IMR-90 (cell line): ENCODE results near the gene SVOPL. TPM values are rescaled to one million over a fixed set of nuclear protein-coding genes. Genes with fewer than 3 reads are reported as not detected.

Experiments used
- ATAC-seq: fragments of 200-7000 bp; cut with Tn5 transposase; 2 replicates; pipeline ENCODE4 v1.9.1; 2020; ENCODE audit warnings: low read depth, mild to moderate bottlenecking, moderate library complexity
- BruUV-seq: library from RNA; stranded (reverse); fragments of 400-500 nt; replicated peaks from 2 replicates; lab custom pipeline; 2021; lab: Mats Ljungman, UMichigan
- CTCF ChIA-PET: fragments of 300-600 bp; formaldehyde crosslinking; extraction: SDS; loops from one replicate; lab custom pipeline; 2021; ENCODE audit warnings: antibody characterized with exemption; lab: Yijun Ruan, JAX
- POLR2A ChIA-PET: fragments of 300-600 bp; sonication (Branson Sonifier 250); formaldehyde crosslinking; loops from one replicate; lab custom pipeline; 2022; ENCODE audit warnings: antibody characterized with exemption; ENCODE audit not compliant: unreplicated experiment; lab: Charles Lee
- DNase-seq: peaks from one replicate; pipeline ENCODE4 v3.0.0; 2013
- H2AFZ ChIP-seq: replicated peaks from 2 replicates; pipeline ENCODE3; 2013; ENCODE audit warnings: low read length, mild to moderate bottlenecking; ENCODE audit not compliant: poor library complexity
- H2AK5ac ChIP-seq: 2 replicates; pipeline ENCODE4 v1.6.1; 2013; ENCODE audit warnings: low read depth, low read length, inconsistent platforms
- H2AK9ac ChIP-seq: replicated peaks from 2 replicates; pipeline ENCODE3; 2013; ENCODE audit warnings: mild to moderate bottlenecking, low read depth, low read length, moderate library complexity; ENCODE audit not compliant: poor library complexity
- H2BK120ac ChIP-seq: 2 replicates; pipeline ENCODE4 v1.6.1; 2013; ENCODE audit warnings: low read depth, low read length, inconsistent platforms
- H2BK15ac ChIP-seq: 3 replicates; pipeline ENCODE4 v1.6.1; 2013; ENCODE audit warnings: low read depth, low read length, inconsistent platforms
- H2BK20ac ChIP-seq: 2 replicates; pipeline ENCODE4 v1.6.1; 2013; ENCODE audit warnings: low read depth, mild to moderate bottlenecking, inconsistent platforms, low read length, moderate library complexity
- H2BK5ac ChIP-seq: 2 replicates; pipeline ENCODE4 v1.6.1; 2013; ENCODE audit warnings: mild to moderate bottlenecking, low read depth, low read length, inconsistent platforms; ENCODE audit not compliant: poor library complexity, severe bottlenecking
- H3K14ac ChIP-seq: replicated peaks from 2 replicates; pipeline ENCODE4 v1.6.1; 2013; ENCODE audit warnings: low read depth, low read length, inconsistent platforms
- H3K18ac ChIP-seq: 2 replicates; pipeline ENCODE4 v1.6.1; 2013; ENCODE audit warnings: low read depth, low read length, control low read depth
- H3K23ac ChIP-seq: 2 replicates; pipeline ENCODE4 v1.6.1; 2013; ENCODE audit warnings: low read depth, low read length, inconsistent platforms
- H3K27ac ChIP-seq: 2 replicates; pipeline ENCODE4 v1.5.1; 2013; ENCODE audit warnings: mild to moderate bottlenecking, control low read depth, low read length; ENCODE audit not compliant: insufficient read depth
- H3K27me3 ChIP-seq: 2 replicates; pipeline ENCODE4 v1.6.1; 2013; ENCODE audit warnings: low read length; ENCODE audit not compliant: control insufficient read depth, insufficient read depth
- H3K36me3 ChIP-seq: 2 replicates; pipeline ENCODE4 v1.6.1; 2013; ENCODE audit warnings: low read length, mixed read lengths; ENCODE audit not compliant: control insufficient read depth, insufficient read depth
- H3K4ac ChIP-seq: 2 replicates; pipeline ENCODE4 v1.6.1; 2013; ENCODE audit warnings: low read depth, low read length, inconsistent platforms
- H3K4me1 ChIP-seq: 2 replicates; pipeline ENCODE4 v1.6.1; 2013; ENCODE audit warnings: low read length, mixed read lengths; ENCODE audit not compliant: control insufficient read depth, insufficient read depth
- H3K4me2 ChIP-seq: 2 replicates; pipeline ENCODE4 v1.6.1; 2013; ENCODE audit warnings: low read depth, mild to moderate bottlenecking, control low read depth, low read length, moderate library complexity
- H3K4me3 ChIP-seq: 2 replicates; pipeline ENCODE4 v1.5.1; 2013; ENCODE audit warnings: low read depth, mild to moderate bottlenecking, control low read depth, low read length, moderate library complexity; ENCODE audit not compliant: insufficient read depth
- H3K56ac ChIP-seq: 2 replicates; pipeline ENCODE4 v1.6.1; 2013; ENCODE audit warnings: low read length, inconsistent platforms; ENCODE audit not compliant: insufficient read depth; ENCODE audit errors: extremely low read depth
- H3K79me1 ChIP-seq, 2 experiments: 2 replicates each; pipeline ENCODE4 v1.6.1; 2013; ENCODE audit warnings: low read length in 2 of 2, inconsistent platforms in 1 of 2, low read depth in 1 of 2
- H3K9ac ChIP-seq: 2 replicates; pipeline ENCODE4 v1.6.1; 2013; ENCODE audit warnings: low read depth, low read length, control low read depth
- H3K9me1 ChIP-seq: 2 replicates; pipeline ENCODE4 v1.6.1; 2013; ENCODE audit warnings: low read length, inconsistent platforms; ENCODE audit not compliant: insufficient read depth
- H3K9me3 ChIP-seq: 2 replicates; pipeline ENCODE4 v1.6.1; 2013; ENCODE audit warnings: low read length; ENCODE audit not compliant: control insufficient read depth, insufficient read depth
- H4K20me1 ChIP-seq: 2 replicates; pipeline ENCODE4 v1.6.1; 2013; ENCODE audit warnings: low read length, inconsistent platforms; ENCODE audit not compliant: insufficient read depth
- H4K5ac ChIP-seq: 2 replicates; pipeline ENCODE4 v1.6.1; 2013; ENCODE audit warnings: mild to moderate bottlenecking, low read depth, low read length, control low read depth
- H4K8ac ChIP-seq, 2 experiments: 2 replicates each; pipeline ENCODE4 v1.6.1; 2013; ENCODE audit warnings: low read depth in 2 of 2, low read length in 2 of 2, control low read depth in 1 of 2, inconsistent platforms in 1 of 2
- H4K91ac ChIP-seq: 2 replicates; pipeline ENCODE4 v1.6.1; 2013; ENCODE audit warnings: low read depth, low read length, inconsistent platforms; ENCODE audit not compliant: insufficient read depth
- MXI1 ChIP-seq: IDR thresholded peaks from 2 replicates; pipeline ENCODE4 v1.6.1; 2012; ENCODE audit warnings: low read depth, mild to moderate bottlenecking, low read length, moderate library complexity, borderline replicate concordance
- NFE2L2 ChIP-seq: fragments of 150-350 bp; IDR thresholded peaks from 2 replicates; pipeline ENCODE4 v1.6.1; 2016; ENCODE audit warnings: low read depth, mild to moderate bottlenecking, low read length
- SMC3 ChIP-seq: fragments of 150-350 bp; IDR thresholded peaks from 2 replicates; pipeline ENCODE4 v1.6.1; 2016; ENCODE audit warnings: low read depth, mild to moderate bottlenecking, antibody characterized with exemption, low read length, moderate library complexity
- WGBS, 2 experiments: methylation state at CpG; one replicate each; pipeline versions ENCODE4 v1.1.5 to v1.1.7; 2013; ENCODE audit warnings: missing lambda C conversion rate in 2 of 2; ENCODE audit not compliant: insufficient read length in 1 of 2; ENCODE audit errors: extremely low coverage in 2 of 2; 5-methylcytosine and 5-hydroxymethylcytosine counted together
- dilution Hi-C: fragments of 300-500 bp; cut with HindIII; formaldehyde crosslinking; loops from one replicate; pipeline ENCODE4 v1.14.3; 2018; ENCODE audit warnings: low sequenced_read_pairs; ENCODE audit not compliant: unreplicated experiment
- in situ Hi-C: fragments of 300-500 bp; cut with MboI; formaldehyde crosslinking; loops from 3 replicates; pipeline ENCODE4 v1.14.3; 2019; ENCODE audit warnings: low sequenced_read_pairs, inconsistent platforms, mixed read lengths
- intact Hi-C: fragments of 100-400 bp; cut with micrococcal nuclease; formaldehyde crosslinking; loops from 2 replicates; pipeline ENCODE4 v1.10.0; 2022
- polyA plus RNA-seq, 3 experiments: library from polyadenylated mRNA; depleted of rRNA; stranded (reverse); fragments of >200 nt; gene quantifications; 2 replicates each; pipeline ENCODE4 v1.2.3, GENCODE V29; 2012; ENCODE audit warnings: low replicate concordance in 1 of 3
- total RNA-seq: library from RNA; depleted of rRNA; stranded (reverse); fragments of >200 nt; gene quantifications from 2 replicates; pipeline ENCODE4 v1.2.3, GENCODE V29; 2012
- TF ChIP-seq, protein P1 (sequence below): conservative IDR thresholded peaks from 2 replicates; pipeline ENCODE4 v1.5.1; 2012; ENCODE audit warnings: mild to moderate bottlenecking, low read depth, low read length, improper control_type of control experiment

Gene SVOPL
- total and polyA plus RNA-seq, 2 of the 4 experiments (the other 2 are of a cell fraction), result not detected

GRCh38 chr7:138563808-138564207, 137.4 kb downstream of the SVOPL start:
- H3K36me3 ChIP-seq, result peaks cover 38% of the 10 kb centered on the region

More at GRCh38 chr7:138563808-138564207, 137.4 kb downstream of the SVOPL start:
- Histone ChIP-seq H2AFZ (no peak overlapping the region), H3K14ac (no peak overlapping the region), H3K27ac (no peak overlapping the region), H3K9me3 (peaks cover 24% of the 10 kb centered on the region), H3K23ac (no peak overlapping the region), H3K79me1 (no peaks in the 10 kb centered on the region), H2AK9ac (no peak overlapping the region), H2BK15ac (no peak overlapping the region), H3K9me1 (no peaks in the 10 kb centered on the region), H3K18ac (no peak overlapping the region), H3K9ac (no peak overlapping the region), H4K8ac (no peak overlapping the region), H3K56ac (no peak overlapping the region), H2BK20ac (no peak overlapping the region), H3K4ac (no peak overlapping the region), H3K4me1 (no peaks in the 10 kb centered on the region), H2BK120ac (no peak overlapping the region), H4K5ac (no peak overlapping the region), H2BK5ac (no peak overlapping the region), H4K20me1 (no peaks in the 10 kb centered on the region), H3K27me3 (no peaks in the 10 kb centered on the region), H3K4me2 (no peak overlapping the region), H4K91ac (no peak overlapping the region), H2AK5ac (no peak overlapping the region), H3K4me3 (no peak overlapping the region)
- ATAC-seq, result no peak
- ChIA-PET POLR2A (no interaction called here), CTCF (no interaction called here)
- 100% methylated on average over 1 of the region's 4 CpGs; no CpG with 5 or more reads in 1 of the 2 experiments for WGBS, 2 experiments
- DNase-seq, result no peak
- no TSS peak for BruUV-seq
- intact Hi-C loops, result no loop called here
- dilution Hi-C loops, result no loop called here
- in situ Hi-C loops, result no loop called here
- TF ChIP-seq NFE2L2 (no peak), SMC3 (no peak), MXI1 (no peak)
- TF ChIP-seq, protein P1, sequence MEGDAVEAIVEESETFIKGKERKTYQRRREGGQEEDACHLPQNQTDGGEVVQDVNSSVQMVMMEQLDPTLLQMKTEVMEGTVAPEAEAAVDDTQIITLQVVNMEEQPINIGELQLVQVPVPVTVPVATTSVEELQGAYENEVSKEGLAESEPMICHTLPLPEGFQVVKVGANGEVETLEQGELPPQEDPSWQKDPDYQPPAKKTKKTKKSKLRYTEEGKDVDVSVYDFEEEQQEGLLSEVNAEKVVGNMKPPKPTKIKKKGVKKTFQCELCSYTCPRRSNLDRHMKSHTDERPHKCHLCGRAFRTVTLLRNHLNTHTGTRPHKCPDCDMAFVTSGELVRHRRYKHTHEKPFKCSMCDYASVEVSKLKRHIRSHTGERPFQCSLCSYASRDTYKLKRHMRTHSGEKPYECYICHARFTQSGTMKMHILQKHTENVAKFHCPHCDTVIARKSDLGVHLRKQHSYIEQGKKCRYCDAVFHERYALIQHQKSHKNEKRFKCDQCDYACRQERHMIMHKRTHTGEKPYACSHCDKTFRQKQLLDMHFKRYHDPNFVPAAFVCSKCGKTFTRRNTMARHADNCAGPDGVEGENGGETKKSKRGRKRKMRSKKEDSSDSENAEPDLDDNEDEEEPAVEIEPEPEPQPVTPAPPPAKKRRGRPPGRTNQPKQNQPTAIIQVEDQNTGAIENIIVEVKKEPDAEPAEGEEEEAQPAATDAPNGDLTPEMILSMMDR, result no peak
